Right atrium auricular region (tissue), 2 donors: Measurements from ENCODE around the gene PLD1. TPM values are rescaled to one million over a fixed set of nuclear protein-coding genes. Genes with fewer than 3 reads are reported as not detected.
A peak's percentile ranks its signal among the peaks of the same experiment; 100 is the strongest.

Source experiments
- DNase-seq: peaks from one replicate; pipeline ENCODE4 v3.0.0-alpha.2; 2019; ENCODE audit warnings: low spot score
- H3K27ac ChIP-seq, 2 donors: fragments of 200-600 bp; sonication (generic); 1 replicate in 1 of 2; 2 replicates in 1 of 2; pipeline ENCODE4 v1.5.1; 2016 to 2019
- H3K27me3 ChIP-seq, 2 donors: fragments of 200-600 bp; sonication (generic); one replicate each; pipeline versions ENCODE4 v1.5.1 to v1.6.0; 2017 to 2019
- H3K36me3 ChIP-seq: fragments of 200-600 bp; sonication (generic); one replicate; pipeline ENCODE4 v1.5.1; 2016
- H3K4me1 ChIP-seq, 2 donors: fragments of 200-600 bp; sonication (generic); one replicate each; pipeline versions ENCODE4 v1.5.1 to v1.6.0; 2017 to 2019
- H3K4me3 ChIP-seq, 2 donors: fragments of 200-600 bp; sonication (generic); 1 replicate in 1 of 2; 2 replicates in 1 of 2; pipeline ENCODE4 v1.5.1; 2017 to 2019; ENCODE audit warnings: mild to moderate bottlenecking in 1 of 2, moderate library complexity in 1 of 2
- H3K9me3 ChIP-seq, 2 donors: fragments of 200-600 bp; sonication (generic); one replicate each; pipeline ENCODE4 v1.5.1; 2019
- CTCF ChIP-seq, 2 donors: fragments of 200-600 bp; sonication (generic); IDR thresholded peaks; one replicate each; pipeline ENCODE4 v1.5.1; 2019; ENCODE audit warnings: antibody characterized with exemption in 2 of 2
- total RNA-seq, 2 donors: library from RNA; depleted of rRNA; stranded (reverse); fragments of >200 nt; gene quantifications; one replicate each; pipeline ENCODE4 v1.1.0, GENCODE V29; 2016

The PLD1 gene
- total RNA-seq, 2 donors from 2014 or later = 64.5 to 111 TPM

GRCh38 chr3:171743327-171744157, 66.7 kb downstream of the PLD1 start:
- Histone ChIP-seq H3K9me3 (no peaks in the 10 kb centered on the region), H3K27me3 (no peaks in the 10 kb centered on the region), H3K4me3 (no peak overlapping the region), H3K4me1 (peaks cover 0 to 61% of the 10 kb centered on the region in 2 donors), H3K27ac (peak overlapping the region; percentile 69 to 84), H3K36me3 (no peaks in the 10 kb centered on the region)
- TF ChIP-seq CTCF (IDR thresholded peaks at IDR 0.05) = no peak
- DNase-seq = no peak

- no peaks in the 10 kb centered on the region for H3K27me3 ChIP-seq
- peak overlapping the region in 1 of 2 donors; percentile 6 for H3K27ac ChIP-seq
- DNase-seq = no peak
These were observed 68.9 kb downstream of the PLD1 start for GRCh38 chr3:171741377-171741776.

GRCh38 chr3:171736556-171736955, 73.7 kb downstream of the PLD1 start:
- no peaks in the 10 kb centered on the region for H3K27me3 ChIP-seq
- no peak for TF ChIP-seq CTCF (IDR thresholded peaks at IDR 0.05)
- no peak for DNase-seq
- no peaks in the 10 kb centered on the region for H3K9me3 ChIP-seq
- H3K36me3 ChIP-seq = peaks cover 46% of the 10 kb centered on the region
- H3K27ac ChIP-seq = no peak overlapping the region
- no peak overlapping the region for H3K4me3 ChIP-seq
- peaks cover 0 to 8% of the 10 kb centered on the region in 2 donors for H3K4me1 ChIP-seq

More at GRCh38 chr3:171741377-171741776, 68.9 kb downstream of the PLD1 start:
- TF ChIP-seq CTCF (IDR thresholded peaks at IDR 0.05) = no peak
- Histone ChIP-seq H3K36me3 (peaks cover 8% of the 10 kb centered on the region), H3K4me1 (peaks cover 0 to 44% of the 10 kb centered on the region in 2 donors), H3K9me3 (no peaks in the 10 kb centered on the region), H3K4me3 (no peak overlapping the region)

- Histone ChIP-seq H3K27me3 (no peaks in the 10 kb centered on the region), H3K9me3 (no peaks in the 10 kb centered on the region), H3K4me1 (peaks cover 0 to 4% of the 10 kb centered on the region in 2 donors), H3K27ac (no peak overlapping the region), H3K4me3 (no peak overlapping the region), H3K36me3 (peaks cover 52% of the 10 kb centered on the region)
- no peak for DNase-seq
- TF ChIP-seq CTCF (IDR thresholded peaks at IDR 0.05) = no peak
These were observed 76.7 kb downstream of the PLD1 start for GRCh38 chr3:171733561-171733960.

GRCh38 chr3:171732756-171733155, 77.5 kb downstream of the PLD1 start:
- Histone ChIP-seq H3K36me3 (peaks cover 52% of the 10 kb centered on the region), H3K9me3 (no peaks in the 10 kb centered on the region), H3K4me3 (no peak overlapping the region), H3K4me1 (no peaks in the 10 kb centered on the region), H3K27me3 (no peaks in the 10 kb centered on the region), H3K27ac (no peak overlapping the region)
- DNase-seq = no peak
- TF ChIP-seq CTCF (IDR thresholded peaks at IDR 0.05) = no peak
